Activated T-cell treated with anti-CD3 and anti-CD28 coated beads for 1 hour (primary cell): ENCODE data around the gene PDE2A.

Experiments used
- DNase-seq: peaks from one replicate; pipeline ENCODE4 v3.0.0-alpha.2; 2020; ENCODE audit warnings: low read depth

PDE2A gene

DNA sequence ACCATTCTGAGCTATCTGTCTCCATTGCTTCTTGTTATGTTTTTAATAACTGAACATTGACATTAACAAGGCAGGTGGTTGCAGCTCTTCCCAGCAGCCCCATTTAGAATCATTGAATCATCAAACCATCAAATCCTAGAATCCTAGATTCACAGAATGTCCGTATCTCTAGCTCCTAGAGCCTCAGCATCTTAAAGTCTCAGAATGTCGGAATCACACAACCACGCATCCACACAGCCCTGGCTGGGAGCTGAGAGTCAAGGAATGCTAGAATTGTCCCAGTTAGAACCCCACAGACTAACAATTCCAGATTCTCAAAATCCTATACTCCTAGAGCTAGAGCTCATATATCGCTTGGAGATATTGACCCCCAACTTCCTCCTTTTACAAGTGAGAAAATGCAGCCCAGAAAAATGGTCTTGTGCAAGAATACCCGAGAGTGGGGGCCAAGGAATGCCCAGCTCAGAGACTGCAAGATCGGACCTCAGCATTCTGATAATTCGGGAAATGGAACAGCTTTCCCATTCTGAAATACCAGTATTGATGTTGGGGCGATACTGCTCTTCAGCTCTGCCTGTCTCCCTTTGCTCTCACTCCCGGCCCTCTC is 38.8 kb downstream of the PDE2A start:
- no peak for DNase-seq

GRCh38 chr11:72634472-72635095 is 39.6 kb downstream of the PDE2A start:
- no peak for DNase-seq

DNA sequence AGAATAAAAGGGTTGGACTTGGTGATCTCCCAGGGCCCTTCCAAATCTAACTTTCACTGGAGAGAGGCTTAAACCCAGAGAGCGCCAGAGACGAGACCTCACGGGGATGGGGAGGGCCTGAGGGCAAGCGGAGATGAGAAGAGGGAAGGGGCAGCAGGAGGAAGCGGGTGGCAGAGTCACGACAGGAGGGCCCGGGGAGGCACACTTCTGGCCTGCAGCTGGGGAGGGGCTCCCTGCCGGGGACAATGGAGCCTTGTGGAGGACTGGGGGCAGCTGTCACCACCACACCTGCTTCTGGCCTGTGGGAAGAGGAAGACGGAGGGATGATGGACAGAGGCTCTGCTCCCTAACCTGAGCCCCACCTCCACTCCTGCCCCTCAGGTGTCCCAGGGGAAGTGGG is 40.2 kb downstream of the PDE2A start:
- no peak for DNase-seq

DNA sequence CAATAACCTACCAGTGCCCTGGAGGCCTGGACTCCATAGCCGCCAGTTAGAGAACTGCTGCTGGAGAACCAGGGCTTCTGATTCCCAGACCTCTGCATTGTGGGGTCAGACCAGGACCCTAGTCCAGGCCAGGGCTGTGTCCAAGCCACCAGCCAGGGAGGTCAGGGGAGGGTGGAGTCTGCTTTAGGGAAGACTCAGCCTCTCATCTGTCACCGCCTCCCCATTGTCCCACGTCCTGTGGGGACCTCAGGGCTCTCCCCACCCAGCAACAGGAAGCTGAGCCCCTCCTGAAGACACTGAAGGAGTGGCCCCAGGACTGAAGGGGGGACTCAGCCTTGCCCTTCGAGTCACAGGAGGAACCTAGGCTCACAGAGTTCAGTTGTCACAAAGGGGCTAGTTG is 41.2 kb downstream of the PDE2A start:
- DNase-seq = no peak

GRCh38 chr11:72631806-72632731 is 42.2 kb downstream of the PDE2A start:
- DNase-seq = no peak

DNA sequence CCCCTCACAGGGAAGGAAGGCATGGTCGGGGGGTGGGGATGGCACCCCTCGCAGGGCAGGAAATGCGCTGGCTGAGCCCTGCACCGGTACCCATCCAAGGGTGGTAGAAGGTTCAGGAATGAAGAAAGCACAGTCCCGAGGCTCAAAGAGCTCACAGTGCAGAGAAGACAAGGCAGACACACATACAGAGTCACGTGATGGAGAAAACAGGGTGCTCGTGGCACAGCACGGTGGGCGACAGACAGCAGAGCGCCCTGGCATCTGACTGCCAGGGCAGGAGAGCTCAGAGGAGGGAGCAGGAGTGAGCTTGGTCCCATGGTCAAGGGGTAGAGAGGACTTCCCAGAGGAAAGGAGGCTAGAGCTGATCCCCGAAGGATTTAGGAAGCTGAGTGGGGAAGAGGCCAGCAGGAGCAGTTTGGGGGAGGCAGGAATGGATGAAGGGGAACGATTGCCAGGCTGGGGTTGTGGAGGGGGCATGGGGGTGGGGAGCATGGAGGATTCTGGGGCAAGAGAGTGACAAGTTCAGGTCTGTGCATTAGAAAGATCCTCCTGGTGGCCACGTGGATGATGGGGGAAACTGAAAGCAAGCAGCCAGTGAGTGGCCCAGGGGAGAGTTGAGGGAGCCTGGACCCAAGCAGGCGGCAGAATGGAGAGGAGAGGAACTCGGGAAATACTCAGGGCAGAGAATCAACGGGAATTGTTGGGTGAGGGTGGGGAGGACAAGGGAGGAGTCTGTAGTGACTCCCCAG is 43.9 kb downstream of the PDE2A start:
- no peak for DNase-seq

DNA sequence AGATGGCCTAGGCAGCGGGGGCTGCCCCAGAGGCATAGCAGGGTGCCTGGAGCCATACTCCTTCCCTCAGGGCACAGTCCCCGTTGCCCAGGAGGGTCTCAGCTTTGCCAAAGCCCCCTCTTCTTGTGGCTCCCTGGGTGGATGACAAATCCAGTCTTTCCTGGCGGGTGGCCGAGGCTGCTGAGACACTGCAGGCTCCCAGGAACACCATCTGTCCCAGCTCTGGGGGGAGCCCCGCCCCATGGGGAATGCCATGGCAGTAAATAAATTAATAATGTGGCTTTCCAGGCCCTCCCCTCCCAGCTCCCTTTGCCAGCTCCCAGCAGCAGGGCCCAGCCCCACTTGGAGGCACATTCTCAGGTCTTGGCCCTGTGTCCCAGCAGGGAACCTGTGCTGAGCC is 45.0 kb downstream of the PDE2A start:
- DNase-seq = no peak

GRCh38 chr11:72627594-72628281 is 46.5 kb downstream of the PDE2A start:
- DNase-seq = no peak

DNA sequence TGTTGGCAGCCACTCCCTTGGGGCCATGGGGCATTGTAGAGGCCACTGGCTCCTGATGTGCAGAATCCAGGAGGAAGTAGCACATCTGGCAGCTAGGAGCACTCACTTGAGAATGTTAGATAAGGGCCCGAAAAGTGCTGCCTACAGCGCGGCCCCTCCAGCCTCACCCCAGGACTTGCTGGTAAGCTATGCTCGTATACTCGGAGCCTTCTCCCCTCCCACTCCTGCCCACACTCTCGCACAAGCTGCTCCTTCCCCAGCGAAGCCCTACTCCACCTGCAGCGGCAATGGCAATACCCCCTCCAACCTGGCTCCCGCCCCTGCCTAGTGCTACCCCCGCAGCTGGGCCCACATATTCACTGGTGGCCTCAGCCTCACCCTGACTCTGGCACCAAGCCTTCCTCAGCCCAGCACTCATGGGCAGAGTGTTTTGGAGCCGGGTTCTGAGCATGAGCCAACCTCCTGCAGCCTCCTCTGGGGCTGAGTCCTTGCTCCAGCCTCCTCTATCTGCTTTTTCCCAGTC is 47.7 kb downstream of the PDE2A start:
- no peak for DNase-seq

- no peak for DNase-seq
Measured at GRCh38 chr11:72625691-72626413, 48.4 kb downstream of the PDE2A start.

DNA sequence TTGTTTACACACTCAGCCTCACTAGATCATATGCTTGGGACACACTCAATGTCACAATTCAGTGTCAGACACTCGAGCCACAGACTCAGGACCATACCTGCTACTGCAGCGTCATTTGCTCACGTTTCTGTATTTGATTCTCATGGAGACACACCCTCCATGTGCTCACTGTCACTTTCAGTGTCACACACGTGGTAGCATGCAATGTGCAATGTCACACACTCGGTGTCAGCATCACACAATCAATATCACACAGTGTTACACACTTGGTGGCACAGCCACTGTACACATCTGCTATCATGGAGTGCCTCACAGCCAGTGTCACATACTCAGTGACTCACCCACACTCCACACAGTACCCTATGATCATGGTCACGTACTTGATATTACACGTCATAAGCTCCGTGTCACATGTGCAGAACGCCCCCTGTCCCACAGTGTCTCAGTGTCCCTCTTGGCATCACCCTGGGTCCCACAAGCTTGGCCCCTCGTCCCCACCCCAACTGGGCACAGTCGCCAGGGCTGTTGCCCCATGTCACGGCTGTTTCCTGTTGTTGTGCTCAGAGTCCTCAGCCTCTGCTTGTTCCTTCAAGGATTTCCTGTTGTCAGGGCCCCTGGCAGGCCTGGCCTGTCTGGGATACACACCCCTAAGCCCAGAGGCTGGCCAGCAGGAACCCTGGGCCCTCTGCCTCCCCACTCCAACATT is 49.6 kb downstream of the PDE2A start:
- no peak for DNase-seq

- DNase-seq = no peak
Measured at GRCh38 chr11:72623052-72623451, 51.2 kb downstream of the PDE2A start.

DNA sequence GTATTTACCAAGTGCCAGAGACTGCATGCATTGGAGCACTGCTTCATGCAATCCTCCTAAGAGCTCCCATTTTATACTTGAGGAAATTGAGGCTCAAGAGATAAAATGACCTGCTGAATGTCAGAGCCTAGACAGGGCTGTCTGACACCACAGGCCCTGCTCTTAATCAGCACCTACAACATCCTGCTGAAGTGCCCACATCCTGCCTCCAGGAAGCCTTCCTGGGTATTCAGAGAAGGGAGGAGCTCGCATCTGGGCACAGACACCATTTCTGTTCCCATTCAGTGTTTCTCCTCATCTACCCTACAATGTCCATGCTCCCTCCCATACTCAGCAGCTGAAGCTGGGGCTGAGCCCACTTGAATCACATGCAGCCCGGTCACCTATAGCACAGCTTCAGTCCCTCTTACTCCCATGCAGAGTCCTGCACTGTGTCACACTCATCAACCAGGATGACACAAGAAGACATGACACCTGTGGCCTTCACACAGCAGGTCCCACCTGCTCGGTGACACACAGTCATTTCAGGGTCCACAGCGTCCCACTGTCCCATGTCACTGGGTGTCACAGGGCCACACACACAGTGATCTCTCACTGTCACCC is 53.1 kb downstream of the PDE2A start:
- DNase-seq = no peak

DNA sequence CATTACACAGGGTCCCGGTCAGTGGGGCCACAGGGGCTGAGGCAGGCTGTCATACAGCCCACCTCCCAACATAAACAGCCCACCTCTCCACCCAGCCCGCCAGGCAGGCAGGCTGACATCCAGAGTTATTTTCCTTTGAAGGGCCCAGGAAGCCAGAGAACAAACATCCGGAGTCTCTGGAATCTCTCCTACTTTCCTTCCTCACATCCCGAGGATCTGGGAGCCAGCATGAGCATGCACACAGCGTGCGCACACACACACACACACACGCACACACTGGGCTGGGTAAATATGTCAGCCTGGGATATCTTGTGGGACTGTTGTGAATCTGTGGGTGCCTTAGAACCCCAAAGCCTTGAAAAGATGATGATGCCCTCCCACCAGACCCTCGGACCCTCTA is 55.4 kb downstream of the PDE2A start:
- DNase-seq = no peak

DNA sequence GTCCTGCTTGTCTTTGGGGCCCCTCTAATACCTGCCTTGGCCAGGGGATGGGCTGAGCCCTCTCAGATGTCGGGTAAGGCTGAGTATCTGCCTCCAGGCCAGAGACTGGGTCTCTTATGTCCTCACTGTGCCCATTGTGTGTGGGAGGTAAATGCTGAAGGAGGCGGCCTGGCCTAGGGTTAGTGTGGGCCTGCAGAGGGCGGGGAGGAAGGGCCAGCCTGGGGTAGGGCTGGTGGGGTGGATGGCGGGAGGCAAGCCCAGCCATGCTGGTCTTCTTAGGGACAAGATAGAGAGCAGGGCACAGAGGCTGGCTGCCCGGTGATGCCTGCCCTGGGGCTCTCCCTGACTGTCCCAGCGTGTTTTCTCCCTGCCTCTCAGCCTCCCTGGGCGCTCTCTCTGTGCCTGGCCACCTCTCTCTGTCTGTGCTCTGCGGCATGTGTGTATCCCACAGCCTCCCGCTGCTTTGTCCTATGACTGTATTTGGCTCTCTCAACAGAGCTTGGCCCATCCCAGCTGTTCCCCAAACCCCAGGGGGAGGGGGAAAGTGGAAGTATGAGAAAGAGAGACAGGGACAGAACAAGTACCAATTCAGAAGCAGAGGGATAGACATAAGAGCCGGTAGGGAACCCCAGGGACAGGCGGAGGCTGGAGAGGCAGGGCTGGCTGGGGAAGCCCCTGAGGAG is 57.0 kb downstream of the PDE2A start:
- DNase-seq = no peak

GRCh38 chr11:72616655-72617054 is 57.6 kb downstream of the PDE2A start:
- DNase-seq = no peak

DNA sequence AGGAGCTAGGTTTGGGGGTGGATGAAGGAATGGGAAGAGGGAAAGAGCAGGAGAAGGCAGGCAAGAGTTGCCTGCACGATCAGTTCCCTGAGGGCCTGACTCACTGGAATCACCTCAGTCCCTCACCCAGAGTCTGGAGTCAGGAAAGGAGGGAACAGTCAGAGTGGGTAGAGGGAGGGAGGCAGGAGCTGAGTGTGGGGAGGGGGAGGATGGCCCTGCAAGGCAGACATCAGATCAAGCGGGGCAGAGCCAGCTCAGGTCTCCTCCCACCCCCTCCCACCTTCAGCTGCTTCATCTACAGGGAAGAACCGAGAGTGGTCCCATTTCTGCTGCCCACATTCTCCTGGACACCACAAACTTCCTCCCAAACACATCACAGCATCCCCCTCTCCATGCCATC is 58.9 kb downstream of the PDE2A start:
- no peak for DNase-seq

- DNase-seq = no peak
Measured at GRCh38 chr11:72614381-72614780, 59.8 kb downstream of the PDE2A start.

DNA sequence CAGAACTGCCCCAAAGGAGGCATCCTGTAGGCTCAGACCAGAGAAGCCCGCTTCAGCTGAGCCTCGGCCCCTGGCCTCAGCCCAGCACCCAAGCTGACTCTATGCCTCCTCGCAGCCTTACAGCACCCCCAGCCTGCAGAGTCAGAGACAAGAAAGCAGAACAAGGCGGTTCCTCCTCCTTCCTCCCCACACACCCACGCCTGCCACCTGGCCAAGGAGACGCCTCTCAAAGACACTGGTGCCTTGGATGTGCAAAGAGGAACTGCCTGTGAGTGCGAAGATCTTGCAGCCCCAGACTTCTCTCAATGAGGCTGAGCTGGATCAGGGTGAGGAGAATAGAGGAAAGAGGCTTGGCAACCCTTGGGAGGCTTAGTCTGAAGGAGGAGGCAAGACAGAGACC is 60.2 kb downstream of the PDE2A start:
- no peak for DNase-seq
